Activated B cell treated with CpG ODN at 0.5 μM for 24 hours (primary cell): Measurements from ENCODE around the gene ENOPH1. TPM values are rescaled to one million over a fixed set of nuclear protein-coding genes. Genes with fewer than 3 reads are reported as not detected.

ENCODE experiments used
- ATAC-seq: fragments of 200-7000 bp; cut with Tn5 transposase; one replicate; pipeline ENCODE4 v1.10.0; 2021; ENCODE audit warnings: low read depth, mild to moderate bottlenecking, moderate library complexity
- CTCF ChIA-PET: fragments of 350-600 bp; sonication (Branson Sonifier 250); formaldehyde crosslinking; loops from one replicate; lab custom pipeline; 2021; ENCODE audit warnings: antibody characterized with exemption; lab: Charles Lee
- POLR2A ChIA-PET: fragments of 350-600 bp; sonication (Branson Sonifier 250); formaldehyde crosslinking; loops from one replicate; lab custom pipeline; 2021; ENCODE audit warnings: antibody characterized with exemption; lab: Charles Lee
- DNase-seq: peaks from one replicate; pipeline ENCODE4 v3.0.0; 2022
- H3K27ac Mint-ChIP-seq: one replicate; pipeline ENCODE4 v1.8.0; 2020; ENCODE audit warnings: mixed read lengths
- H3K27me3 Mint-ChIP-seq: one replicate; pipeline ENCODE4 v1.8.0; 2021; ENCODE audit warnings: mixed read lengths
- H3K36me3 Mint-ChIP-seq: one replicate; pipeline ENCODE4 v1.8.0; 2021; ENCODE audit warnings: low read depth, mixed read lengths
- H3K4me1 Mint-ChIP-seq: one replicate; pipeline ENCODE4 v1.8.0; 2021; ENCODE audit warnings: mixed read lengths
- H3K4me3 Mint-ChIP-seq: one replicate; pipeline ENCODE4 v1.8.0; 2020; ENCODE audit warnings: mild to moderate bottlenecking, mixed read lengths
- H3K9me3 Mint-ChIP-seq: one replicate; pipeline ENCODE4 v1.8.0; 2020; ENCODE audit warnings: mixed read lengths
- intact Hi-C: fragments of 100-400 bp; cut with micrococcal nuclease; formaldehyde crosslinking; loops from one replicate; pipeline ENCODE4 v1.15.1; 2024
- total RNA-seq: library from RNA; stranded (reverse); gene quantifications from 2 replicates; pipeline ENCODE4 v1.2.3, GENCODE V29; 2022
- TF ChIP-seq, protein P1 (sequence below): fragments of 200-600 bp; IDR thresholded peaks from one replicate; pipeline ENCODE4 v1.8.0; 2022; ENCODE audit warnings: antibody characterized with exemption, mild to moderate bottlenecking

The ENOPH1 gene
- total RNA-seq, 1 donor from 2014 or later: 26.0 TPM

DNA sequence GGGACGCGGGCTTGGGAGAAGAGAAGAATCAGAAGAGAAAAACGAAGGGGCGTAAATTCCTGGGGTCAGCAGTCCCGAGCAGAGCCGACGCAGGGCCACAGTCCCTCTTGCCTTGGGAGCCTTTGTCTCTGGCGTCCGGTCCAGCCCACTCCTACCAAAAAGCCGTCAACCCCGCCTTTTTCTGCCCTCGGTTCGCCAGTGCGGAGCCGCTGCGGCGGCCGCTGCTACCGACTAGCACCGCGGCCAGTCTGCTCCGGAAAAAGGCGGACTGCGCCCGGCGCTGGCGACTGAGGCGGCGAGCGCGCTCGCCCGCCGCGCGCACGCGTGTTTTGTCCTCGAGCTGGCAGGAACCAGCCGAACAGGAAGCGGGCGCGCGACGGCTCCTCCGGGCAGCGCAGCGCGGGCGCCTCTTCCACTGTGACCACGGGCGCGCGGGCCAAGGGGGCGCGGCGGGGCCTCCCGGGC, 630 bp upstream of the ENOPH1 start:
- DNase-seq (no peak), ATAC-seq (no peak)
- Mint-ChIP-seq H3K4me3 (peak overlapping the region; percentile 100), H3K4me1 (peaks cover 57% of the 10 kb centered on the region), H3K27me3 (no peaks in the 10 kb centered on the region), H3K36me3 (peaks cover 68% of the 10 kb centered on the region), H3K9me3 (no peaks in the 10 kb centered on the region), H3K27ac (peak overlapping the region; percentile 99)
- POLR2A ChIA-PET: interaction anchor here (0.5 to 6.2 kb wide), 28 partner anchors 10 to 1152 kb away, joined by 3 to 199 read pairs (median 5); partner anchors contain the start of genes COPS4, COQ2, HNRNPD and LIN54
- intact Hi-C loops: loop anchor here (1.0 to 2.0 kb wide), 14 partner anchors 33 to 1056 kb away; partner anchors contain the start of genes ABRAXAS1, COQ2, HELQ and RASGEF1B
- TF ChIP-seq, protein P1, sequence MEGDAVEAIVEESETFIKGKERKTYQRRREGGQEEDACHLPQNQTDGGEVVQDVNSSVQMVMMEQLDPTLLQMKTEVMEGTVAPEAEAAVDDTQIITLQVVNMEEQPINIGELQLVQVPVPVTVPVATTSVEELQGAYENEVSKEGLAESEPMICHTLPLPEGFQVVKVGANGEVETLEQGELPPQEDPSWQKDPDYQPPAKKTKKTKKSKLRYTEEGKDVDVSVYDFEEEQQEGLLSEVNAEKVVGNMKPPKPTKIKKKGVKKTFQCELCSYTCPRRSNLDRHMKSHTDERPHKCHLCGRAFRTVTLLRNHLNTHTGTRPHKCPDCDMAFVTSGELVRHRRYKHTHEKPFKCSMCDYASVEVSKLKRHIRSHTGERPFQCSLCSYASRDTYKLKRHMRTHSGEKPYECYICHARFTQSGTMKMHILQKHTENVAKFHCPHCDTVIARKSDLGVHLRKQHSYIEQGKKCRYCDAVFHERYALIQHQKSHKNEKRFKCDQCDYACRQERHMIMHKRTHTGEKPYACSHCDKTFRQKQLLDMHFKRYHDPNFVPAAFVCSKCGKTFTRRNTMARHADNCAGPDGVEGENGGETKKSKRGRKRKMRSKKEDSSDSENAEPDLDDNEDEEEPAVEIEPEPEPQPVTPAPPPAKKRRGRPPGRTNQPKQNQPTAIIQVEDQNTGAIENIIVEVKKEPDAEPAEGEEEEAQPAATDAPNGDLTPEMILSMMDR: peak; percentile 13
- CTCF ChIA-PET: interaction anchor here (0.9 to 2.1 kb wide), 7 partner anchors 9 to 147 kb away, joined by 4 to 15 read pairs (median 6); partner anchors contain the start of gene HNRNPD

DNA sequence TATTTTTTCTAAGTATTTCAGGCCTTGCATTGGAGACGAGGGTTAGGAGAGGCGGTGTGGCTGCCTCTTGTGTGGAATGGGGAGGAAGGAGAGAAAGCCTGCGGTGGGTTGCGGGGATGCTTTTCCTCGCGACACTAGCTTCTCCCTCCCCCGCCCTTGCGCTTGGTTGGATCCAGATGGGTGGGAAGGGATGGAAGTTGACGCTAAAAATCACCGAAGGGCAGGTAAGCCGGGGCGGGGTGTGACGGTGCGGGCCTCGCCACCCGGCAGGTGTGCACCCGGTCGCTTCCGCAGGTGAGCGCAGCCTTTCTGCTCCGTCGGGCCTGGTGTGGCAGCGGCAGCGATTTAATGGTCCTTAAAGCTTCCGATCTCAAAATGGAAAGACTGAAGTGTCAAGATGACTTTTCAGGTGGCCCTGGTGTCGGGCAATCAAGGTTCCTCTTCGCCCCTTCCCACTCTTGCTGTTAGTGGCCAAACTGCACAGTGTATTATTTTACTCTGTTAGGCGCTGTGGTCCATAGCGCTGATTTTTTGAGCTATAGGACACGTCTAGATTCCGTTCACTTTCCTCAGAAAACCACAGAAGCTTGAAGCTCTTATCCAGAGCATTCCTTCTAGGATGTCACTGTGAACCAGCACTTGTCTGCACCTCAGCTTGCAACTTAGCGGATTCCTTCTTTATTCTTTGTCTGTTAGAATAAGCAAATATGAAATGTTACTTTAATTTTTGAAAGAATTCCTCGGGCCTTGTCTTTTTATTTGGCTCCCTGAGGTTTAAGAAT, 765 bp downstream of the ENOPH1 start:
- TF ChIP-seq, protein P1: no peak
- H3K4me3 Mint-ChIP-seq: peak overlapping the region; percentile 94
- ChIA-PET POLR2A (interaction anchor here (0.6 to 6.2 kb wide), 5 partner anchors 21 to 1011 kb away, joined by 4 to 199 read pairs (median 7); partner anchors contain the start of gene HNRNPD), CTCF (interaction anchor here (0.6 kb wide), 1 partner anchor 1151 kb away, joined by 3 read pairs; no protein-coding TSS in a partner anchor)
- intact Hi-C loops: loop anchor here (1.0 to 2.0 kb wide), 8 partner anchors 31 to 1054 kb away; partner anchors contain the start of genes ABRAXAS1, COQ2, HELQ and SEC31A
- no peak for ATAC-seq
- H3K9me3 Mint-ChIP-seq: no peaks in the 10 kb centered on the region
- peak overlapping the region; percentile 99 for H3K27ac Mint-ChIP-seq
- no peaks in the 10 kb centered on the region for H3K27me3 Mint-ChIP-seq
- peaks cover 52% of the 10 kb centered on the region for H3K4me1 Mint-ChIP-seq
- peak; percentile 38 for DNase-seq
- peaks cover 61% of the 10 kb centered on the region for H3K36me3 Mint-ChIP-seq

DNA sequence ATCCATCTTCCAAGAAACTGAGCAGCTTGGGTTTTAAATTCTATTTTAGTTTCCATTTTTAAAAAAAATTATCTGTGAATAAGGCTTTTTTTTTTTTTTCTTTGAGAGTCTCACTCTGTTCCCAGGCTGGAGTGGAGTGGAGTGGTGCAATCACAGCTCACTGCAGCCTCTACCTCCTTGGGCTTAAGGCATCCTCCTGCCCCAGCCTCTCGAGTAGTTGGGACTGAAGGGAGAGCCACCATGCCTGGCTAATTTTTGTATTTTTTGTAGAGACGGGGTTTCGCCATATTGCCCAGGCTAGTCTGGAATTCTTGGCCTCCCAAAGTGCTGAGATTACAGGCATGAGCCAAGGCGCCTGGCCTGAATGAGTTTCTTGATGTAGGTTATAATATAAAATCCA, 1.4 kb downstream of the ENOPH1 start:
- ChIA-PET CTCF (interaction anchor here (0.6 to 1.3 kb wide), 2 partner anchors 72 to 1151 kb away, joined by 3 read pairs; no protein-coding TSS in a partner anchor), POLR2A (interaction anchor here (0.9 to 6.2 kb wide), 3 partner anchors 51 to 840 kb away, joined by 4 to 199 read pairs (median 43); partner anchors contain the start of gene HNRNPD)
- Mint-ChIP-seq H3K27ac (peak overlapping the region; percentile 99), H3K9me3 (no peaks in the 10 kb centered on the region), H3K27me3 (no peaks in the 10 kb centered on the region), H3K4me1 (peaks cover 48% of the 10 kb centered on the region), H3K4me3 (no peak overlapping the region), H3K36me3 (peaks cover 56% of the 10 kb centered on the region)
- DNase-seq: no peak
- no peak for ATAC-seq
- intact Hi-C loops: loop anchor here (2.0 kb wide), 1 partner anchor 787 kb away; no protein-coding TSS in a partner anchor
- TF ChIP-seq, protein P1: no peak

DNA sequence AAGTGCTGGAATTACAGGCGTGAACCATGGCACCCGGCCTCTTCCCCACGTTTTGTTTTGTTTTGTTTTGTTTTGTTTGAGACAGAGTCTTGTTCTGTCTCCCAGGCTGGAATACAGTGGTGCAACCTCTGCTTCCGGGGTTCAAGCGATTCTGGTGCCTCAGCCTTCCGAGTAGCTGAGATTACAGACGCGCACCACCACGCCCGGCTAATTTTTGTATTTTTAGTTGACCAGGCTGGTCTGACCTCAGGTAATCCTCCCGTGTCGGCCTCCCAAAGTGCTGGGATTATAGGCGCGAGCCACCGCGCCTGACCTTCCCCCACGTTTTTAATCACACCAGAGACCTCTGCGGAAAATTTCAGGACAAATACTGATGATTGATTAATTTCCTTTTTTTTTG, 2.2 kb downstream of the ENOPH1 start:
- ChIA-PET POLR2A (interaction anchor here (0.9 kb wide), 1 partner anchor 59 kb away, joined by 3 read pairs; the partner anchor contains the start of gene HNRNPD), CTCF (interaction anchor here (1.3 kb wide), 1 partner anchor 73 kb away, joined by 3 read pairs; no protein-coding TSS in a partner anchor)
- Mint-ChIP-seq H3K36me3 (peaks cover 50% of the 10 kb centered on the region), H3K27ac (no peak overlapping the region), H3K9me3 (no peaks in the 10 kb centered on the region), H3K4me3 (no peak overlapping the region), H3K4me1 (peaks cover 44% of the 10 kb centered on the region), H3K27me3 (no peaks in the 10 kb centered on the region)
- DNase-seq: no peak
- TF ChIP-seq, protein P1: no peak
- intact Hi-C loops: no loop called here
- no peak for ATAC-seq
